SK-N-MC (cell line): ENCODE results near the gene TRIM24.

Experiments used
- DNase-seq: peaks from one replicate; pipeline ENCODE4 v3.0.0-alpha.2; 2011; ENCODE audit warnings: low read depth, low spot score
- H3K27ac ChIP-seq: fragments of 200-600 bp; sonication (generic); 2 replicates; pipeline ENCODE4 v1.5.1; 2016; ENCODE audit warnings: mixed run types
- H3K36me3 ChIP-seq: fragments of 200-600 bp; sonication (generic); 2 replicates; pipeline ENCODE4 v1.6.1; 2017; ENCODE audit warnings: antibody characterized with exemption, low read length, mixed read lengths; ENCODE audit not compliant: insufficient read depth
- H3K4me3 ChIP-seq: fragments of 200-600 bp; sonication (generic); 2 replicates; pipeline ENCODE4 v1.5.1; 2016
- H3K9ac ChIP-seq: fragments of 200-600 bp; sonication (generic); 2 replicates; pipeline ENCODE4 v1.8.0; 2017; ENCODE audit warnings: mixed run types, mixed read lengths; ENCODE audit not compliant: insufficient read length
- H3K9me3 ChIP-seq: fragments of 200-600 bp; sonication (generic); 2 replicates; pipeline ENCODE4 v1.6.1; 2017; ENCODE audit warnings: low read depth, mild to moderate bottlenecking, antibody characterized with exemption, low read length, moderate library complexity, mixed read lengths
- EZH2 ChIP-seq: fragments of 200-600 bp; sonication (generic); IDR thresholded peaks from one replicate; pipeline ENCODE4 v1.6.1; 2017; ENCODE audit warnings: antibody characterized with exemption
- FOXP2 ChIP-seq: optimal IDR thresholded peaks from 2 replicates; pipeline ENCODE3; 2011; ENCODE audit warnings: mild to moderate bottlenecking, moderate library complexity; ENCODE audit not compliant: insufficient read depth; ENCODE audit errors: extremely low read length, control extremely low read depth
- POLR2AphosphoS5 ChIP-seq: IDR thresholded peaks from 2 replicates; pipeline ENCODE4 v1.6.1; 2012; ENCODE audit warnings: mild to moderate bottlenecking, low read depth, low read length, borderline replicate concordance

Gene TRIM24

DNA sequence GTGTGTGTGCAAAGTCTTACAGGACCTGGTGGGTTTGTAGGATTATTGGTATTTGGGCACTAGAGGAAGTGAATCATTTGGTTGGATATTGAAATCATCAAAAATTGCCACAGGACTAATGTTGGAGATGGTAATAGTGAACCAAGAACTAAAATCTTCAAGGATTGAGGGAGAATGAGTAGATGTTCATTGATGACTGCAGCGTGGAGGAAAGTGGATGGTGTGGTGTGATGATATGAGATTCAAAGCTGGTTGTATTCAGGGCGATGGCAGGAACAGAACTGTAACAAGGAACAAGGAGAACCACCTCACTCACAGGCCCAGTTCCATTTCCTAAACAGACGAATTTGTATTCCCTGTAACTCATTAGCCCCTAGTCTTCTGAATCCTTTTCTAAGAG, 90.3 kb downstream of the TRIM24 start:
- Histone ChIP-seq H3K27ac (no peak overlapping the region), H3K36me3 (peaks cover 44% of the 10 kb centered on the region), H3K9me3 (no peaks in the 10 kb centered on the region), H3K4me3 (no peak overlapping the region), H3K9ac (no peak overlapping the region)
- no peak for DNase-seq
- TF ChIP-seq FOXP2 (no peak), POLR2AphosphoS5 (no peak), EZH2 (no peak)

DNA sequence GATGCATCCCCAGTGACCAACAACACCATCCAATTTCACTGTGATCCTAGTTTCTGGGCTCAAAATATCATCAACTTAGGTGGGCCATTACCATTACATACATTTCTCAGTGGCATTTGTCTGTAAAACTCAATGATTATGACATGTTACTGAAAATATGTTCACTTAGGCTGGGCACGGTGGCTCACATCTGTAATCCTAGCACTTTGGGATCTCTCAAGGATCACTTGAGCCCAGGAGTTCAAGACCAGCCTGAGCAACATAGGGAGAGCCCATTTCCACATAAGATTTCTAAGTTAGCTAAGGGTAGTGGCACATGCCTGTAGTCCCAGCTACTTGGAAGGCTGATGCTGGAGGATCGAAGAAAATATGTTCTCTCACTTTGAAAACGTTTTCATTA, 91.0 kb downstream of the TRIM24 start:
- Histone ChIP-seq H3K9me3 (no peaks in the 10 kb centered on the region), H3K27ac (no peak overlapping the region), H3K36me3 (peaks cover 51% of the 10 kb centered on the region), H3K9ac (no peak overlapping the region), H3K4me3 (no peak overlapping the region)
- TF ChIP-seq POLR2AphosphoS5 (no peak), EZH2 (no peak), FOXP2 (no peak)
- no peak for DNase-seq

DNA sequence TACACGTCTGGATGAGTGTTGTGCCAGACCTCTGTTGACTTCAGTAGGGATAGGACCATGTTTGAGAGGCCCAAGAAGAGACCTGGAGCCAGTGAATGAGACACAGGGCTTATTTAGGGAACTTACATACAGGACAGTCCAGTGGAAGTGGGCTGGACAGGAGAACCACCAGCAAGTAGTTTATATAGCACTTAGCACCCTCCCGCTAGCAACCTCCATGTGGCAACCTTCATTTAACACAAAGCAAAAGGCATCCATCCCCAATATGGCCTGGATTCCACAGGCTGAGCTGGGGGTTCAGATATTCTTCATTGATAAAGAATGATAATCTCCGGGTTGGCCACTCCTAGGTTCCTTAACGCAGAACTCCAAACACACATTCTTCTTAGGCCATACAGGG, 93.7 kb downstream of the TRIM24 start:
- no peak for TF ChIP-seq FOXP2
- no peak for TF ChIP-seq EZH2
- TF ChIP-seq POLR2AphosphoS5 = no peak
- peaks cover 78% of the 10 kb centered on the region for H3K36me3 ChIP-seq
- H3K4me3 ChIP-seq = no peak overlapping the region
- H3K27ac ChIP-seq = no peak overlapping the region
- no peak overlapping the region for H3K9ac ChIP-seq
- H3K9me3 ChIP-seq = peaks cover 9% of the 10 kb centered on the region; the same call in 1 of the 2 replicates
- no peak for DNase-seq

DNA sequence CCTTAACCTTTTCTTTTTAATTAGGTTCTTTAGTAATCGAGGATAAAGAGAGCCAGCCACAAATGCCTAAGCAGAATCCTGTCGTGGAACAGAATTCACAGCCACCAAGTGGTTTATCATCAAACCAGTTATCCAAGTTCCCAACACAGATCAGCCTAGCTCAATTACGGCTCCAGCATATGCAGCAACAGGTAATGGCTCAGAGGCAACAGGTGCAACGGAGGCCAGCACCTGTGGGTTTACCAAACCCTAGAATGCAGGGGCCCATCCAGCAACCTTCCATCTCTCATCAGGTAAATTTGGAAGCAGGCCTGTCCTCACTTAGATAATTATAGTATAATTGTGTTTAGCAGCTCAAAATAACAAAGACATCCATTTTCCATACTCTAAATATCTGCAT, 94.6 kb downstream of the TRIM24 start:
- Histone ChIP-seq H3K4me3 (no peak overlapping the region), H3K9ac (no peak overlapping the region), H3K9me3 (peaks cover 9% of the 10 kb centered on the region; the same call in 1 of the 2 replicates), H3K27ac (no peak overlapping the region), H3K36me3 (peaks cover 81% of the 10 kb centered on the region)
- TF ChIP-seq POLR2AphosphoS5 (no peak), FOXP2 (no peak), EZH2 (no peak)
- DNase-seq = no peak

DNA sequence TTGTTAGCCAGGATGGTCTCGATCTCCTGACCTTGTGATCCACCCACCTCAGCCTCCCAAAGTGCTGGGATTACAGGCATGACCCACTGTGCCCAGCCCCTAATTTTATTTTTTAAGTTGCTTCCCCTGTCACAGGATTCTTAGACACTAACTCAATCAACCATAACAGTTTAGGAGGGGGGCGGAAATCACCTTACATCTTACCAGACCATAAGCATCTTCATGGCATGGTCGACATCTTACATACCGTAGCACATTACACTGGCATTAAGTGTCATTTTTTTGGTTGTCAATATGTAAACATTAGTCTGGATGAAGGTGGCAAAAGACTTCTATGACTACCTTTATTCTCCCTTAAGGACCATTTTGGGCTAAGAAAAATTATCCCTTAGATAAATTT, 95.6 kb downstream of the TRIM24 start:
- Histone ChIP-seq H3K27ac (no peak overlapping the region), H3K36me3 (peaks cover 85% of the 10 kb centered on the region), H3K4me3 (no peak overlapping the region), H3K9ac (no peak overlapping the region), H3K9me3 (peaks cover 9% of the 10 kb centered on the region; the same call in 1 of the 2 replicates)
- TF ChIP-seq POLR2AphosphoS5 (no peak), EZH2 (no peak), FOXP2 (no peak)
- DNase-seq = no peak

DNA sequence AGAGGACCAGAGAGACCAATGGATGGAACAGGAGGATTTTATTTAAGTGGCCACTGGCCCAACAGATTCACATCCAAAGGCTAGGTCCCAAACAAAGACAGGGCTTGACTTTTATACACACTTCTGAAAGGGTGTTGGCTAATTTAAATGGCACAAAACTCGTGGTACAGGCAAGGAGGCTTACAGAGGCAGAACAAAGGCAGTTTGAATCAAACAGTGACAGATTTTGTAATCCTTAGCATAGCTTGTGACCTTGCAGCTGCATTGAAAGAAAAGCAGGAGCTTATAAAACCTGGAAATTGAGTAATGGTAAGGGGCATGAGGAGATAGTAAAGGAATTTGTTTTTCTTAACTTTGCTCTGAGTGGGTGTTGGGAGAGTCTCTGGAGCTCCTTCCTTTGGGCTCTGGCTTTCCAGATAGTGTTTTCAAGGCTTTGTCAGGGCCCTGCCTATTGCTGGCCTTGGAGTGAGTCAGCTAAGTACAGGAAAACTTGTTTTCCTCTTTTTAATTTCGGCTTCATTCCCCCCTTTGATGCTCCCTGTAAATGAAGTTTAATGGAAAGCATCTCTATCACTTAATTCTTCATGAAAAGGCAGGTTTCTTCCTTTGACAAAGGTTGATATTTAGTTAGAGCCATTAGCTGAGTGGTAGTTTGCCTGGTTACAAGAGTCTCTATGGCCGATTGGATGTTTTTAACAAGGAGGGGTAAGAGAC, 96.9 kb downstream of the TRIM24 start:
- Histone ChIP-seq H3K27ac (no peak overlapping the region), H3K4me3 (no peak overlapping the region), H3K36me3 (peaks cover 79% of the 10 kb centered on the region), H3K9ac (no peak overlapping the region), H3K9me3 (peaks cover 9% of the 10 kb centered on the region; the same call in 1 of the 2 replicates)
- no peak for TF ChIP-seq EZH2
- no peak for TF ChIP-seq POLR2AphosphoS5
- no peak for TF ChIP-seq FOXP2
- no peak for DNase-seq

DNA sequence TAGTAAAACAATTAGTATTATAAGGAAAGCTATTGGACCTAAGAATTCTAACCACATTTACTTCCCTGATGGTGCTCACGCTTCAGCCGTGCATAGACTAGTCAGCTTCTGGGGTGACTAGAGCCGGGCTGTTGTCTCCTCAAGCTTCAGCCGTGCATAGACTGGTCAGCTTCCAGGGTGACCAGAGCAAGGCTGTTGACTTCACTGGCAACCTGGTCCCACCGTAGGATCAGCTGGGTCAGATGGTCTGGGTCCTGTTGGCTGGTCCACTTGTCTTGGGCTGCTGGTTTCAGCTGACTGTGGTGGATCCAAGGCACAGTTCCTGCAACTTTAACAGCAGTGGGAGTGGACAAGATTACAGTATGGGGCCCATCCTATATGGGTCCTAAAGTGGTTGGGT, 99.4 kb downstream of the TRIM24 start:
- no peak overlapping the region for H3K9ac ChIP-seq
- no peak overlapping the region for H3K27ac ChIP-seq
- DNase-seq = no peak
- no peak for TF ChIP-seq FOXP2
- peaks cover 9% of the 10 kb centered on the region; the same call in 1 of the 2 replicates for H3K9me3 ChIP-seq
- H3K4me3 ChIP-seq = no peak overlapping the region
- H3K36me3 ChIP-seq = peaks cover 70% of the 10 kb centered on the region

DNA sequence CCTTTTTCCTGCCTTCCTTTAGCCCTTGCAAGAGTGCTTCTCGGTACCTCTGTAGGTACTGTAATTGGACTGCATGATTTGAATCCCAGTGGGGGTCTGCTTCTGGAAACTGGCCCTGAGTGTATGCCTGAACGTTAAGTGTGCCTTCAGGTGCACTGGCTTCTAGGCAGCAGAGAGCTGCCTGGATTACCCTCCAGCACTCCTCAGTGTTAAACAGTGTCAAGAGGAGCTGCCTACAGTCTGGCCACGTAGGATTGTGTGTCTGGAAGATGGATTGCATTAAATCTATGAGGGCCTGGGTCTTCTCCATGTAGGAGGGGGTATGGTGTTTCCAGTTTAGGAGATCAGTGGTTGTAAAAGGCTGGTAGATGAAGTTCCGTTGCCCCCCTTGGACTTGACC, 103.7 kb downstream of the TRIM24 start:
- H3K27ac ChIP-seq = no peak overlapping the region
- no peak overlapping the region for H3K9ac ChIP-seq
- no peak for TF ChIP-seq POLR2AphosphoS5
- no peak for TF ChIP-seq EZH2
- no peak for TF ChIP-seq FOXP2
- H3K9me3 ChIP-seq = 0 out of 2 replicates have a peak, but pooled peaks cover 6% of the 10 kb centered on the region
- no peak overlapping the region for H3K4me3 ChIP-seq
- peaks cover 60% of the 10 kb centered on the region for H3K36me3 ChIP-seq
- no peak for DNase-seq

DNA sequence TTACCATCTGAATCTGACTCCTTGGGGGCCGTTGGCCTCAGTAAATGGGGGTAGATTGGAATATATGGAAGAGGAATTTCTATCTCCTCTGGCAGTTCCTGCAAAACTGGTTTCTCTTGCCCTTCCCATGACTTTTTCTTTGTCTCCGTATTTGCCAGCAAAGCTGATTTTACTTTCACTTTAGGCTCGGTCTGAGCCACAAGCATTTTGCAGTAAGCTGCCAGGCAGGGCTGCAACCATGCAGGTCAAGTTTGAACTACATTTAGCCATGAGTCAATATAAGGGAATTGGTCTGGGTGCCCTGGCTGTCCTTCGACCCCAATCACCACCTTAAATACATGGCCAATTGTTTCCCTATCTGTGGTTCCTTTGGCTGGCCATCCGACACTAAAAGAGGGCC, 104.3 kb downstream of the TRIM24 start:
- no peak for TF ChIP-seq FOXP2
- no peak for TF ChIP-seq POLR2AphosphoS5
- TF ChIP-seq EZH2 = no peak
- H3K4me3 ChIP-seq = no peak overlapping the region
- no peak overlapping the region for H3K9ac ChIP-seq
- H3K9me3 ChIP-seq = 0 out of 2 replicates have a peak, but pooled peaks cover 6% of the 10 kb centered on the region
- H3K36me3 ChIP-seq = peaks cover 63% of the 10 kb centered on the region
- DNase-seq = no peak
- H3K27ac ChIP-seq = no peak overlapping the region
